ENCODE measurements around the gene SLC30A5. TPM values are rescaled to one million over a fixed set of nuclear protein-coding genes. Genes with fewer than 3 reads are reported as not detected.

Gene SLC30A5
- total and polyA plus RNA-seq, 2 of the 13 experiments (the other 11 are each of a cell fraction or from before 2014, with no cell fraction given) = 46.0 to 53.6 TPM

GRCh38 chr5:69093771-69094482 lies at the start of gene SLC30A5 (continued):
- TF ChIP-seq ZNF281 (CRISPR knock-in tag; IDR thresholded peaks at IDR 0.05; ENCODE audit: borderline replicate concordance) = peak; percentile 45; the same call in 1 of the 2 replicates
- no peak for TF ChIP-seq FOXA1 (IDR thresholded peaks at IDR 0.05)
- TF ChIP-seq FOXA1 (CRISPR knock-in tag; IDR thresholded peaks at IDR 0.05) = peak; percentile 7; the same call in 1 of the 2 replicates
- no peak for TF ChIP-seq ARNT (IDR thresholded peaks at IDR 0.05)
- no peak for TF ChIP-seq ZNF672 (CRISPR knock-in tag; IDR thresholded peaks at IDR 0.05)
- no peak for TF ChIP-seq SETDB1 (CRISPR knock-in tag; IDR thresholded peaks at IDR 0.05; ENCODE audit: borderline replicate concordance)
- TF ChIP-seq ZBTB34 (CRISPR knock-in tag; IDR thresholded peaks at IDR 0.05) = no peak
- no peak for TF ChIP-seq SOX5 (CRISPR knock-in tag; IDR thresholded peaks at IDR 0.05; ENCODE audit: borderline replicate concordance)
- TF ChIP-seq ZNF749 (CRISPR knock-in tag; IDR thresholded peaks at IDR 0.05; ENCODE audit: borderline replicate concordance) = peak; percentile 90; the same call in 1 of the 2 replicates
- peak; percentile 100 for TF ChIP-seq ZFY (CRISPR knock-in tag; IDR thresholded peaks at IDR 0.05)
- no peak for TF ChIP-seq PHB2 (IDR thresholded peaks at IDR 0.05; ENCODE audit: partially characterized antibody)
- peak; percentile 81; the same call in 1 of the 2 replicates for TF ChIP-seq ZNF274 (CRISPR knock-in tag; IDR thresholded peaks at IDR 0.05)
- TF ChIP-seq ZNF547 (CRISPR knock-in tag; IDR thresholded peaks at IDR 0.05) = 0 out of 2 replicates have a peak, but pooled peaks have one; percentile 53
- no peak for TF ChIP-seq MBNL3 (CRISPR knock-in tag; conservative IDR thresholded peaks at IDR 0.05)
- no peak for TF ChIP-seq ZNF136 (CRISPR knock-in tag; IDR thresholded peaks at IDR 0.05; ENCODE audit: low read depth)
- peak; percentile 91 for TF ChIP-seq KMT2B (CRISPR knock-in tag; IDR thresholded peaks at IDR 0.05)
- TF ChIP-seq JARID2 (CRISPR knock-in tag; IDR thresholded peaks at IDR 0.05; ENCODE audit: insufficient replicate concordance) = no peak
- peak; percentile 73 for TF ChIP-seq MNT (IDR thresholded peaks at IDR 0.05)
- no peak for TF ChIP-seq SNRNP70 (IDR thresholded peaks at IDR 0.05; ENCODE audit: low read depth, low read length)
- no peak for TF ChIP-seq TP53 (CRISPR knock-in tag; conservative IDR thresholded peaks at IDR 0.05)
- no peak for TF ChIP-seq EZH2 (conservative IDR thresholded peaks at IDR 0.05; ENCODE audit: low read depth, low read length)
- peak; percentile 63; the same call in 1 of the 2 replicates for TF ChIP-seq MTA1 (CRISPR knock-in tag; IDR thresholded peaks at IDR 0.05; ENCODE audit: borderline replicate concordance)
- TF ChIP-seq RBM22 (optimal IDR thresholded peaks at IDR 0.05; ENCODE audit: low read length) = no peak
- no peak for TF ChIP-seq ZNF800 (CRISPR knock-in tag; IDR thresholded peaks at IDR 0.05)
